ENCODE data around the gene SUPT3H. TPM values are rescaled to one million over a fixed set of nuclear protein-coding genes. Genes with fewer than 3 reads are reported as not detected.

Gene SUPT3H
- total RNA-seq, 1 donor = 4.7 TPM

GRCh38 chr6:45036103-45036502 lies 341.6 kb downstream of the SUPT3H start:
- Histone ChIP-seq H3K4me2 (ENCODE audit: insufficient read depth, low read length) (no peak overlapping the region), H3K4me1 (ENCODE audit: insufficient read depth, low read length) (no peaks in the 10 kb centered on the region), H3K4me3 (ENCODE audit: insufficient read depth, low read length) (no peak overlapping the region), H3K9me3 (ENCODE audit: low read depth, low read length) (no peaks in the 10 kb centered on the region), H3K27ac (ENCODE audit: low read depth, low read length) (no peak overlapping the region), H2AFZ (ENCODE audit: low read length) (no peak overlapping the region), H3K27me3 (ENCODE audit: insufficient read depth, low read length) (no peaks in the 10 kb centered on the region), H3K79me2 (ENCODE audit: insufficient read depth, low read length) (no peaks in the 10 kb centered on the region), H3K36me3 (ENCODE audit: insufficient read depth, low read length) (no peaks in the 10 kb centered on the region), H4K20me1 (ENCODE audit: insufficient read depth, low read length) (no peaks in the 10 kb centered on the region)
- no peak for DNase-seq (ENCODE audit: insufficient read length, low spot score, missing footprints)
- no peak for TF ChIP-seq CTCF (IDR thresholded peaks at IDR 0.05; ENCODE audit: extremely low read depth, low read depth, low read length)

GRCh38 chr6:45032426-45032825 lies 345.3 kb downstream of the SUPT3H start:
- no peaks in the 10 kb centered on the region for H3K36me3 ChIP-seq (ENCODE audit: insufficient read depth, low read length)
- no peak overlapping the region for H3K27ac ChIP-seq (ENCODE audit: low read depth, low read length)
- no peak for TF ChIP-seq CTCF (IDR thresholded peaks at IDR 0.05; ENCODE audit: extremely low read depth, low read depth, low read length)
- H3K27me3 ChIP-seq (ENCODE audit: insufficient read depth, low read length) = no peaks in the 10 kb centered on the region
- H3K4me2 ChIP-seq (ENCODE audit: insufficient read depth, low read length) = no peak overlapping the region
- no peak overlapping the region for H2AFZ ChIP-seq (ENCODE audit: low read length)
- H3K4me1 ChIP-seq (ENCODE audit: insufficient read depth, low read length) = no peaks in the 10 kb centered on the region
- no peaks in the 10 kb centered on the region for H3K9me3 ChIP-seq (ENCODE audit: low read depth, low read length)
- H4K20me1 ChIP-seq (ENCODE audit: insufficient read depth, low read length) = no peaks in the 10 kb centered on the region
- no peak for DNase-seq (ENCODE audit: insufficient read length, low spot score, missing footprints)
- H3K4me3 ChIP-seq (ENCODE audit: insufficient read depth, low read length) = no peak overlapping the region
- no peaks in the 10 kb centered on the region for H3K79me2 ChIP-seq (ENCODE audit: insufficient read depth, low read length)

GRCh38 chr6:45031601-45032000 lies 346.1 kb downstream of the SUPT3H start:
- no peak for DNase-seq (ENCODE audit: insufficient read length, low spot score, missing footprints)
- Histone ChIP-seq H3K79me2 (ENCODE audit: insufficient read depth, low read length) (no peaks in the 10 kb centered on the region), H3K4me3 (ENCODE audit: insufficient read depth, low read length) (no peak overlapping the region), H3K27ac (ENCODE audit: low read depth, low read length) (no peak overlapping the region), H3K9me3 (ENCODE audit: low read depth, low read length) (peaks cover 1% of the 10 kb centered on the region), H3K4me2 (ENCODE audit: insufficient read depth, low read length) (no peak overlapping the region), H3K27me3 (ENCODE audit: insufficient read depth, low read length) (no peaks in the 10 kb centered on the region), H4K20me1 (ENCODE audit: insufficient read depth, low read length) (no peaks in the 10 kb centered on the region), H3K4me1 (ENCODE audit: insufficient read depth, low read length) (no peaks in the 10 kb centered on the region), H2AFZ (ENCODE audit: low read length) (no peak overlapping the region), H3K36me3 (ENCODE audit: insufficient read depth, low read length) (no peaks in the 10 kb centered on the region)
- no peak for TF ChIP-seq CTCF (IDR thresholded peaks at IDR 0.05; ENCODE audit: extremely low read depth, low read depth, low read length)

GRCh38 chr6:45027126-45027525 lies 350.6 kb downstream of the SUPT3H start:
- no peak overlapping the region for H3K4me3 ChIP-seq (ENCODE audit: insufficient read depth, low read length)
- TF ChIP-seq CTCF (IDR thresholded peaks at IDR 0.05; ENCODE audit: extremely low read depth, low read depth, low read length) = no peak

More at GRCh38 chr6:45027126-45027525, 350.6 kb downstream of the SUPT3H start:
- no peaks in the 10 kb centered on the region for H3K4me1 ChIP-seq (ENCODE audit: insufficient read depth, low read length)
- H3K36me3 ChIP-seq (ENCODE audit: insufficient read depth, low read length) = no peaks in the 10 kb centered on the region
- H3K9me3 ChIP-seq (ENCODE audit: low read depth, low read length) = peaks cover 1% of the 10 kb centered on the region
- H3K27ac ChIP-seq (ENCODE audit: low read depth, low read length) = no peak overlapping the region
- H4K20me1 ChIP-seq (ENCODE audit: insufficient read depth, low read length) = no peaks in the 10 kb centered on the region
- no peak overlapping the region for H2AFZ ChIP-seq (ENCODE audit: low read length)
- no peaks in the 10 kb centered on the region for H3K79me2 ChIP-seq (ENCODE audit: insufficient read depth, low read length)
- no peak overlapping the region for H3K4me2 ChIP-seq (ENCODE audit: insufficient read depth, low read length)
- no peaks in the 10 kb centered on the region for H3K27me3 ChIP-seq (ENCODE audit: insufficient read depth, low read length)
- DNase-seq (ENCODE audit: insufficient read length, low spot score, missing footprints) = no peak

Measured in osteoblast (primary cell).